IPS-18c (cell line): ENCODE results near the gene TMCO4.
"Not testable (repeated sequence)": the region's sequence is repeated elsewhere in the genome, so short reads cannot be mapped to it uniquely, and the experiment has no call there.

Experiments used
- H3K4me3 ChIP-seq: 2 replicates; pipeline ENCODE4 v1.7.0; 2013; ENCODE audit warnings: low read depth, mild to moderate bottlenecking, low read length, moderate library complexity; ENCODE audit not compliant: insufficient read depth
- H3K9me3 ChIP-seq: one replicate; pipeline ENCODE4 v1.6.1; 2013; ENCODE audit warnings: mild to moderate bottlenecking, low read length, moderate library complexity; ENCODE audit not compliant: control insufficient read depth, insufficient read depth

The TMCO4 gene

DNA sequence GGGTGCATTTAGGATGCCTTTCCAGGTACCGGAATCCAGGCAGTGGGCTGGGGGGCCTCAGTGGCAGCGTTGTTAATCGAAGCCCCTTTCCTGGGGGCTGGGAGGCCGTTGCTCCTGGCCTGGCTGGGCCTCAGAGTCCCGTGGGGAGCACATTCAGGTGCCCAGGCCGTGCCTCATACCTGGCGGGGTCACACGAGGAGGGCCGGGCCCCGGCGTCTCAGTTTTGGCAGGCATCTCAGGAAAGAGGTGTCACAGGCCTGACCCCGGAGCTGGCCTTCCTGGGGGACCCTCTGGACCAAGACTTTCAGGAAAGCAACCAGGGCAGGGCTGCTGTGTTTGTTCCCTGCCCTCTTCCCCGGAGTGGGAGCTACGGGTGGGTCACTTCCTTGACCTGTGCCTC lies 151.5 kb downstream of the TMCO4 start:
- peaks cover 3% of the 10 kb centered on the region for H3K9me3 ChIP-seq
- H3K4me3 ChIP-seq, result no peak overlapping the region

- no peak overlapping the region for H3K4me3 ChIP-seq
- peaks cover 4% of the 10 kb centered on the region for H3K9me3 ChIP-seq
Measured at GRCh38 chr1:19647643-19648042, 152.1 kb downstream of the TMCO4 start.

- Histone ChIP-seq H3K9me3 (peaks cover 4% of the 10 kb centered on the region), H3K4me3 (no peak overlapping the region)
Measured at GRCh38 chr1:19646377-19647319, 153.1 kb downstream of the TMCO4 start.

DNA sequence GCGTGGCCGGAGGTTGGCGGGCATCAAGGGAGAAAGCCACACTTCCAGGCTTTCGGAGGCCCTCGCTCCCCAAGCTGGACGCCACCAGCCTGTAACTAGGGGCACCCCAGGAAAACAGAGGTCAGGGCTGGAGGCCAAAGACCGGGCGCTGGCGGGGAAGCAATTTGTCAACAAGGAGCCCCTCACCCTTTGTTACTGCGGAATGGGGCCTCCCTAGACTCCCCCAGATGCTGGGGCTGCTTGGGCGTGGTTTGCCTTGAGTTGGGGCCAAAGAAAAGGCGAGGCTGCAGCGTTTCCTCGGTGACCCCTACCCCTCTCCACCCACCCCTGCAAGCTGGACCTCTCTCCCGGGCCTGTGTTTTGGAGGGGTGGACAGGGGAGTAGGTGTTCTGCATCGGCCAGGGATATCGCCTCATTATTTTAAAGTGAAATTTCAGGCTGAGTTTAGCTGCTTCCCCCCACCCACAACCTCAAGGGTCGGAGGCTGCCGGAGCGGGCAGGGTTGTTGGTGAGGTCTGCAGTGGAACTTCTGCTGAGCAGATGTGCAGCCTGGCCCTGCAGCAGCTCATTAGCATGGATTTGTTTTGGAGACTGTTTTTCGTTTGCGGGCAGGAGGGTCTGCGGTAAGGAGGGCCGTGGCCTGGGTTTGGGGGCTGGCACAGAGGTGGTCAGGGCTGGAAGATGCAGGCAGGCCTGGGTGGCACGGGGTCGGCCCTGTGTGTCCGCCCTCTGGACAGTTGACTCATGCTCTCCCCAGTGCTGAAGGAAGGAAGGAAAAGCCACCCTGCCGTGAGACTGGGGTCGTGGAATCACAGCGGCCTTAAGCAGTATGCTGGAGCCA lies 154.1 kb downstream of the TMCO4 start:
- H3K9me3 ChIP-seq, result peaks cover 4% of the 10 kb centered on the region
- H3K4me3 ChIP-seq, result peak overlapping the region; percentile 71

DNA sequence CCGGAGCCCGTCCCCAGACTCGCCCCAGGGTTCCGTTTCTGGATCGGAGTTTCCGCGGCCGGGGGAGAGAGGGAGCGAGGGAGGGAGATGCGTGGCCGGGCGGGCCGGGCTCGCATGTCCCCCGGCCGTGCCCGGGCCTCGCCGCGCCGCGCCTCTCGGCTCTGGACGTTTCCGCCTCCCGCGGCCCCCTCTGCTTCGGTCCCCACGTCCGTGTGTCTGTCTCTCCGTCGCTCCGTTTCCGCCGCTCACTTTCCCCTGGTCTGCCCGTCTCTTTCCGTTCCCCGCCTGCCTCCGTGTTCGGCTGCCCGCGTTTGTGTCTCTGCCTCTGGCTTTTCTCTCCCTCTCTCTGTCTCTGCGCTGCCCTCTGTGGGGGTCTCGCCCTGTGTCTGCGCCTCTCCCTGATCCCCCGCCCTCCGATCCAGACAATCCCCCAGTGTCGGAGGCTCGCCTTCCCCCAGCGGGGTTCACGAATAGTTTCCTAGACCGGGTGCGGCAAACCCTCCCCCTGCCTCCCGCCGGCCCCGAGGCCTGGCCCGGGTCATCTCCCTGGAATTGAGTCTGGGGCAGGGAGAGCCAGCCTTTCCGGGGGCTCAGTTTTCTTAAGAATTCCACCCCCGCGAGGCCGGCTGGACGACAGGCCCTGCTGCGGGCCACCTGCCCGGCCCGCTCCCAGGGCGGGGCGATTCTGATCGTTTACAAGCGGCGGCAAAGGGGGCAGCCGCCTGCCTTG lies 154.9 kb downstream of the TMCO4 start:
- Histone ChIP-seq H3K9me3 (peaks cover 4% of the 10 kb centered on the region), H3K4me3 (peak overlapping the region; percentile 71)

DNA sequence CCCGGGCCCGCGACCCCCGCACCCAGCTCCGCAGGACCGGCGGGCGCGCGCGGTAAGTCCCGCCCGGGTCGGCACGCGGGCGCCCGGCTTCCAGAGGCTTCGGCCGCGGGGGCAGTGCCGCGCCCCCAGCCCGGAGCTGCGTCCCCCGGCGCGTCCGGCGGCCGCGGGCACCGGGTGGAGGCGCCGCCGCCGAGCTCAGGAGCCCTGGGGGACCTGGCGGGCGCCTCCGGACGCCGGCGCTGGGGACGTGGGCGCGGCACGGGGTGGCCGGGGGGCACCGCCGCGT lies 155.4 kb downstream of the TMCO4 start:
- Histone ChIP-seq H3K4me3 (peak overlapping the region; percentile 71), H3K9me3 (peaks cover 4% of the 10 kb centered on the region)

- H3K4me3 ChIP-seq, result peak within 1 kb of the TSS; percentile 71
Measured at GRCh38 chr1:19643602-19644394, 155.9 kb downstream of the TMCO4 start, which contains the start of gene NBL1. NBL1 (plus strand) TSS chr1:19644311; CDS start chr1:19655031, 10,720 bp downstream.

GRCh38 chr1:19643121-19643520 lies 156.6 kb downstream of the TMCO4 start:
- Histone ChIP-seq H3K4me3 (no peak overlapping the region; the same call in 1 of the 2 replicates), H3K9me3 (peaks cover 4% of the 10 kb centered on the region)

More at GRCh38 chr1:19643602-19644394, 155.9 kb downstream of the TMCO4 start, which contains the start of gene NBL1:
- H3K9me3 ChIP-seq, result peaks cover 4% of the 10 kb centered on the region

DNA sequence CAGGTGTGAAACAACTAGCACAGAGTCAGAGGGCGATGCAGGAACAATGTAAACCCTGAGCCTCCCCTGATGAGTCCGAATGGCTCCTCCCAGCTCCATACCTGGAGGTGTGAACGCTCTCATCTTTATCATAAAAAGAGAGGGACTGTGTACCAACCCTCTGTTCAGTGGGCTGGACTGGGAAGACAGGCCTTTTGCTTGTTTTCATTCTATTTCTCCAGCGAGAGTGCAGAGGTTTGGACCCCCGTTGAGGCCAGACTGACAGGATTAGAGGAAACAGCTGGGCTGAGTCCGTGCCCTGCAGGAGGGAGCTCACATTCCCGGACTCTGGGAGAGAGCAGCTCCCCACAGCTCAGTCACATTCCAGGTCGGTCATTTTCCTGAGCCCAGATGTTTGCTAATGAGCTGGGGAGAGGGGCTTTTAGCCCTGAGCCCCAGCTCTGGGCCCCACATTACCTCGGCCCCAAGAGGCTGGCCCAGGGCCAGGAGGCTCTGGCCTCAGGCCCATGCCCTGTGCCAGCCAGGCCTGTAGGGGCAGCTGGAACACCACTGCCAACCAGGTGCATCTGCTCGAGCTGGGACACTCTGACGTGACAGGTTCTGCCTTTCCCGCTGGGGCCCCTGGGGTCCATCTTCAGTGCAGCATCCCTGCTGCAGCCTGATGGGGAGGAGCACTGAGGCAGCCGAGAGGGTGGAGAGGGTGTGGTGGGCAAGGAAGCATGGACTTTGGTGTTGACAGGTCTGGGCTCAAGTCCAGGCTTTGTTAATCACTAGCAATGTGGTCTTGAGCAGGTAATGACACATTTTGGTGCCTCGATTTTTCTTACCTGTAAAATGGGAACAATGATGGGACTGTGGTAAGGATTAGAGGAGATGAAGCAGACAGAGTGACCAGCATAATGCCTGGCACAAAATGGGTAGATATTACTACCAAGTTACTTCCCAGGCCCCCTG lies 159.1 kb downstream of the TMCO4 start:
- peaks cover 4% of the 10 kb centered on the region for H3K9me3 ChIP-seq

GRCh38 chr1:19639999-19640362 lies 159.7 kb downstream of the TMCO4 start:
- Histone ChIP-seq H3K4me3 (no peak overlapping the region), H3K9me3 (peaks cover 4% of the 10 kb centered on the region)

More for the DNA sequence above, 159.1 kb downstream of the TMCO4 start:
- H3K4me3 ChIP-seq, result no peak overlapping the region

GRCh38 chr1:19639228-19639627 lies 160.5 kb downstream of the TMCO4 start:
- H3K9me3 ChIP-seq, result not testable (repeated sequence)

DNA sequence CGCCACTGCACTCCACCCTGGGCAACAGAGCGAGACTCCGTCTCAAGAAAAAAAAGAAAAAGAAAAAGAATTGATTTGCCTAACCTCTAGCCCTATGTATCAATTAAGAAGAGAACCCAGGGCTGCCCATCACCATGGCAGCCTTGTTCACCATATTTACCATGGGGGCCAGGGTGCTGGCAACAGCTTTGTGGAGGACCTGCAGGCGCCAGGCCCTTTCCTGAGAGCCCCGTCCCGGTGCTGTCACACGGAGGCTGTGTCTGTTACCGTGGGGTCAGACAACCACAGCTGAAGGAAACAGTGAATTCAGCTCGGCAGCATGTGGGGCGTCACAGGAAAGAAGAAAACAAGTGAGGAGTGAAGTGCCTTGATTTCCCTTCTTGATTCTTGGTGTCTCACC lies 162.1 kb downstream of the TMCO4 start:
- Histone ChIP-seq H3K4me3 (no peak overlapping the region), H3K9me3 (no peaks in the 10 kb centered on the region)

More at GRCh38 chr1:19639228-19639627, 160.5 kb downstream of the TMCO4 start:
- not testable (repeated sequence) for H3K4me3 ChIP-seq

DNA sequence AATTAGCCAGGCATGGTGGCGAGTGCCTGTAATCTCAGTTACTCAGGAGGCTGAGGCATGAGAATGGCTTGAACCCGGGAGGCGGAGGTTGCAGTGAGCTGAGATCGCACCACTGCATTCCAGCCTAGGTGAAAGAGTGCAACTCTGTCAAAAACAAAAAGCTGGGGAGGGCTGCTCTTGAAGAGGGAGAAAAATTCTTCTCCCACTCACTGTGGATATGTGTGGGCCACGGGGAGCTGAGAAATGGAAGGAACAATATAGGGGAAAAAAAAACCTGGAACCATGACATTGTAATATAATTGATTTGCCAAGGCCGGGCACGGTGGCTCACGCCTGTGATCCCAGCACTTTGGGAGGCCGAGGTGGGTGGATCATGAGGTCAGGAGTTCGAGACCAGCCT lies 163.0 kb downstream of the TMCO4 start:
- H3K4me3 ChIP-seq, H3K9me3 ChIP-seq: not testable (repeated sequence)

DNA sequence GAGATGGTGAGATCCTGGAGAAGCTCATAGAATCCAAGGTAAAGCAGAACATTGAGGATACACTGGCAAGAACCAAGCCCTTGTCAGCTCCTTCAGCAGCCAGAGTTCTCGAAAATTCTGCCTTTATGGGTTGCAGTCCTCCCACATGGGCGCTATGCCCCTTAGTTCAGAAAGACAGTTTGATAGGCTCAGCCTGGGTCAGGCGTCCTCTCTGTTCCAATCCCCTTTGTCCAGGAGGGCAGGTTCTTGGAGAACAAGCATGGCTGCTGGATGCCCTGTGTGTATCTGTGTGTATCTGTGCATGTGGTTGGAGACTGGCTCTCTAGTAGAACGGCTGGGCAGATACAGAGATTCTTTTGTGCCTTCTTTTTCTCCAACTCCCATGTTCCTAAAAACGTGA lies 163.7 kb downstream of the TMCO4 start:
- no peak overlapping the region for H3K4me3 ChIP-seq
- H3K9me3 ChIP-seq, result no peaks in the 10 kb centered on the region

GRCh38 chr1:19635646-19636045 lies 164.1 kb downstream of the TMCO4 start:
- no peaks in the 10 kb centered on the region for H3K9me3 ChIP-seq
- no peak overlapping the region for H3K4me3 ChIP-seq

DNA sequence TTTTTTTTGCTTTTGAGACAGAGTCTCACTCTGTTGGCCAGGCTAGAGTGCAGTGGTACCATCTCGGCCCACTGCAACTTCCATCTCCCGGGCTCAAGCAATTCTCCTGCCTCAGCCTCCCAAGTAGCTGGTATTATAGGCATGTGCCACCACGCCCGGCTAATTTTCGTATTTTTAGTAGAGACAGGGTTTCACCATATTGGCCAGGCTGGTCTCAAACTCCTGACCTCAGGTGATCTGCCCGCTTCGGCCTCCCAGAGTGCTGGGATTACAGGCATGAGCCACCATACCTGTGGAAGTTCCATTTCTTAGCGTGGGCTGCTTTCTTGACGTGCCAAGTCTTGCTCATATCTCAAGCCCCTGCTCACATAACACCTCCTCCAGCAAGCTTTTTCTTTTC lies 164.7 kb downstream of the TMCO4 start:
- not testable (repeated sequence) for H3K4me3 ChIP-seq, H3K9me3 ChIP-seq
